HUES6 (cell line): Measurements from ENCODE around the gene FGF14.
A peak's percentile ranks its signal among the peaks of the same experiment; 100 is the strongest.

Experiments
- H3K27ac ChIP-seq: 2 replicates; pipeline ENCODE4 v1.7.0; 2013; ENCODE audit warnings: low read depth, mild to moderate bottlenecking, low read length, inconsistent platforms
- H3K27me3 ChIP-seq: 2 replicates; pipeline ENCODE4 v1.6.1; 2013; ENCODE audit warnings: low read length; ENCODE audit not compliant: control insufficient read depth, insufficient read depth
- H3K36me3 ChIP-seq: 2 replicates; pipeline ENCODE4 v1.6.1; 2013; ENCODE audit warnings: low read length; ENCODE audit not compliant: control insufficient read depth, insufficient read depth
- H3K4me1 ChIP-seq: 2 replicates; pipeline ENCODE4 v1.6.1; 2013; ENCODE audit warnings: low read length; ENCODE audit not compliant: control insufficient read depth, insufficient read depth
- H3K4me3 ChIP-seq: 2 replicates; pipeline ENCODE4 v1.5.1; 2013; ENCODE audit warnings: low read depth, low read length
- H3K9ac ChIP-seq: one replicate; pipeline ENCODE4 v1.6.1; 2013; ENCODE audit warnings: mild to moderate bottlenecking, low read length
- H3K9me3 ChIP-seq: 2 replicates; pipeline ENCODE4 v1.6.1; 2013; ENCODE audit warnings: low read depth, low read length; ENCODE audit not compliant: control insufficient read depth, insufficient read depth

The FGF14 gene

DNA sequence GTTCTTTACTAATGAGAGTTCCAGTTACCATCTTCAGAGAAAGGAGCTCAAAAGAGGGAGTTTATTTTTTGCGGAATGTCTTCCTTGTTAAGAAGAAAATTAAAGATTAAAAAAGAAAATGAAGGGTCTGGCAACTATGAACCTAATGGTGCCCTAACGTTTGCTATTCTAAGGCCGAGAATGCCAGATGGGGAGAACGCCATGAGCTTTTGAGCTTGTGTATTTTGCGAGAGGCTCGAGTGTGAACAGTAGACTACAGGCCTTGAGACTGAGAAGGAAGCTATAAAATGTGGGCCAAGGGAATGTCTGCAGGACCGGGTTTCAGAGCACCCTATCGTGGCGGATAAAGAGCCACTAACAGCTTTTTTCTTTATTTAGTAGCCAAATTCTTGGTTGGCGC lies 6.7 kb downstream of the FGF14 start:
- peaks cover 9% of the 10 kb centered on the region for H3K4me1 ChIP-seq
- H3K9ac ChIP-seq = peak overlapping the region; percentile 89
- H3K27ac ChIP-seq = peak overlapping the region; percentile 88; the same call in 1 of the 2 replicates
- H3K9me3 ChIP-seq = no peaks in the 10 kb centered on the region
- peak overlapping the region; percentile 75 for H3K4me3 ChIP-seq
- H3K27me3 ChIP-seq = peaks cover 27% of the 10 kb centered on the region
- no peaks in the 10 kb centered on the region for H3K36me3 ChIP-seq

DNA sequence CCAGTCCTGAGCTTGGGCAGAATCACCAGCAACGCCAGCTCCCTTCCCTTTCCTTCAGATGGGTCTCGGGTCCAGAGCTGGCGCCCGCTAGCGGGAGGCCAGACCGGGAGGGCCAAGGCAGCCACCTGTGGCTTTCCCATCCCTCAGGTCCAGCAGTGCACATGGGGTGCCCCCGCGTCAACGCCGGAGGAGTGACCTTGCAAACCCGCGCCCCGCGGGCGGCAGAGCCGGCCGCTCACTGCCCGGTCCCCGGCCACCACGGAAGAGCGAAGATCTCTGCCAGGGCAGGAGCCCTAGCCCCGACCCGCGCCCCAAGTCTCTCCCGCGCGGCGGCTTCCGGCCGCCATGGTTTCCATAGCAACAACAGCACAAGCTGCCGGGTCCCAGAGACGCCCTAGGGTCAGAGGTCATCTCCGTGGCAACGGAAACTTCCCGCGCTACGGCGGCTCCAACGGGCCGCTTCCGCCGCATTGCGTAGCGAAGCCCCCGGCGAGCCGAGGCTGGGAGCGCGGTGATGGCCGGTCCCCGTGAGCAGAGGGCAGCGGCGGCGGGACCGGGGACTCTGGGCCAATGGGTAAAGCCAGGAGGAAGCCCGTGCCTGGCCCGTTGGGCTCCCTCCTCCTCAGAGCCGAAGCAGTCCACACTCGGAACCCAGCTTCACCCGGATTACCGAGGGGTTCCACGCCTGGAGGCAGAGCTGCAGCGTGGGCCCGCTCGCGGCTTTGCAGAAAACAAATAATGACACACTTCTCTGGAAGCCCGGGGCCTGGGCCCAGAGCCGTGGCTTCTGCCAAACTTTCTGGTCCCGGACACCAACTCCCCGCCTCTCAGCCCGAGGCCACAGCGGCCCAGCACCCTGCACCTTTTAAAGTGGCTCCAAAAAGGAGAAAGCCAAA lies 7.4 kb downstream of the FGF14 start:
- H3K4me3 ChIP-seq = peak overlapping the region; percentile 75
- H3K9me3 ChIP-seq = no peaks in the 10 kb centered on the region
- H3K4me1 ChIP-seq = peaks cover 6% of the 10 kb centered on the region
- no peaks in the 10 kb centered on the region for H3K36me3 ChIP-seq
- H3K9ac ChIP-seq = peak overlapping the region; percentile 89
- peak overlapping the region; percentile 88 for H3K27ac ChIP-seq
- peaks cover 19% of the 10 kb centered on the region for H3K27me3 ChIP-seq

- peaks cover 11% of the 10 kb centered on the region; the same call in 1 of the 2 replicates for H3K27me3 ChIP-seq
- H3K4me1 ChIP-seq = peaks cover 5% of the 10 kb centered on the region; the same call in 1 of the 2 replicates
- no peaks in the 10 kb centered on the region for H3K36me3 ChIP-seq
- no peaks in the 10 kb centered on the region for H3K9me3 ChIP-seq
- H3K9ac ChIP-seq = no peak overlapping the region
- no peak overlapping the region for H3K4me3 ChIP-seq
- H3K27ac ChIP-seq = no peak overlapping the region
Measured at GRCh38 chr13:102392481-102393209, 9.2 kb downstream of the FGF14 start.

GRCh38 chr13:102386461-102386860 lies 15.4 kb downstream of the FGF14 start:
- H3K9ac ChIP-seq = no peak overlapping the region
- no peak overlapping the region for H3K27ac ChIP-seq
- H3K4me1 ChIP-seq = no peaks in the 10 kb centered on the region
- H3K27me3 ChIP-seq = no peaks in the 10 kb centered on the region
- no peak overlapping the region for H3K4me3 ChIP-seq
- no peaks in the 10 kb centered on the region for H3K36me3 ChIP-seq
- H3K9me3 ChIP-seq = no peaks in the 10 kb centered on the region

- Histone ChIP-seq H3K4me1 (no peaks in the 10 kb centered on the region), H3K36me3 (no peaks in the 10 kb centered on the region), H3K27ac (no peak overlapping the region), H3K27me3 (no peaks in the 10 kb centered on the region), H3K4me3 (no peak overlapping the region), H3K9ac (no peak overlapping the region), H3K9me3 (no peaks in the 10 kb centered on the region)
Measured at GRCh38 chr13:102380012-102380411, 21.8 kb downstream of the FGF14 start.

GRCh38 chr13:102376318-102376717 lies 25.5 kb downstream of the FGF14 start:
- Histone ChIP-seq H3K36me3 (no peaks in the 10 kb centered on the region), H3K27ac (no peak overlapping the region), H3K9ac (no peak overlapping the region), H3K27me3 (no peaks in the 10 kb centered on the region), H3K4me3 (no peak overlapping the region), H3K9me3 (no peaks in the 10 kb centered on the region), H3K4me1 (no peaks in the 10 kb centered on the region)

GRCh38 chr13:102374726-102375125 lies 27.1 kb downstream of the FGF14 start:
- Histone ChIP-seq H3K4me1 (no peaks in the 10 kb centered on the region), H3K9me3 (no peaks in the 10 kb centered on the region), H3K27me3 (no peaks in the 10 kb centered on the region), H3K36me3 (no peaks in the 10 kb centered on the region), H3K27ac (no peak overlapping the region), H3K9ac (no peak overlapping the region), H3K4me3 (no peak overlapping the region)

GRCh38 chr13:102374233-102374632 lies 27.6 kb downstream of the FGF14 start:
- Histone ChIP-seq H3K4me3 (no peak overlapping the region), H3K4me1 (peaks cover 3% of the 10 kb centered on the region; the same call in 1 of the 2 replicates), H3K27ac (no peak overlapping the region), H3K9me3 (no peaks in the 10 kb centered on the region), H3K9ac (no peak overlapping the region), H3K27me3 (no peaks in the 10 kb centered on the region), H3K36me3 (no peaks in the 10 kb centered on the region)

DNA sequence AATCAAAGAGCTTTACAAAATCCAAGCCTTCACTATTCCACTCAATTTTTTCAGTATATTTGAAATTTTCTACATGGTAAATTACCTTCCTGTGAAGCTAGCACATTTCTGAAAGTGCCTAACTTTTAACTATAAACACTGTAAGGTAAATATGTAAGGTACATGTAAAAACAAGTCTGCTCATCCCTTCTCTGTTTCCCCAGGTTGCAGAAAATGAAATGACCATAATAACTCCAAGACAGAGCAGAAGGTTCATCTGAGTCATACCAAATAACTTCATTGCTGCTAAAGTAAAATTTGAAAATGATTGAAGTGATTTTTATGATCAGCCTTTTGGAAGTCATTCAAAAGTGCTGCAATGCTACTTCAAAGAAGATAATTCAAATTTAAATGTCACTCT lies 28.6 kb downstream of the FGF14 start:
- H3K9me3 ChIP-seq = no peaks in the 10 kb centered on the region
- no peak overlapping the region for H3K27ac ChIP-seq
- no peak overlapping the region for H3K9ac ChIP-seq
- peaks cover 5% of the 10 kb centered on the region; the same call in 1 of the 2 replicates for H3K4me1 ChIP-seq
- H3K4me3 ChIP-seq = no peak overlapping the region
- H3K36me3 ChIP-seq = no peaks in the 10 kb centered on the region
- no peaks in the 10 kb centered on the region for H3K27me3 ChIP-seq

GRCh38 chr13:102369302-102369701 lies 32.5 kb downstream of the FGF14 start:
- Histone ChIP-seq H3K27me3 (no peaks in the 10 kb centered on the region), H3K4me3 (no peak overlapping the region), H3K9me3 (no peaks in the 10 kb centered on the region), H3K9ac (no peak overlapping the region), H3K4me1 (peaks cover 5% of the 10 kb centered on the region; the same call in 1 of the 2 replicates), H3K36me3 (no peaks in the 10 kb centered on the region), H3K27ac (no peak overlapping the region)

- H3K4me3 ChIP-seq = no peak overlapping the region
- no peak overlapping the region for H3K27ac ChIP-seq
Measured at GRCh38 chr13:102367836-102368235, 34.0 kb downstream of the FGF14 start.

More at GRCh38 chr13:102367836-102368235, 34.0 kb downstream of the FGF14 start:
- Histone ChIP-seq H3K9ac (no peak overlapping the region), H3K27me3 (no peaks in the 10 kb centered on the region), H3K4me1 (peaks cover 5% of the 10 kb centered on the region; the same call in 1 of the 2 replicates), H3K36me3 (no peaks in the 10 kb centered on the region), H3K9me3 (no peaks in the 10 kb centered on the region)
